ENCODE results near the gene ABCA1. TPM values are rescaled to one million over a fixed set of nuclear protein-coding genes. Genes with fewer than 3 reads are reported as not detected.

Gene ABCA1
- total RNA-seq, 1 experiment from 2014 or later, result 8.9 TPM

- H3K27ac ChIP-seq, result no peak overlapping the region
- no peak for DNase-seq (ENCODE audit: low read depth in 1 of 2, low spot score in 2 of 2)
- no peaks in the 10 kb centered on the region for H3K4me1 ChIP-seq (replicated peaks)
- H3K4me3 ChIP-seq, result no peak overlapping the region
- no peaks in the 10 kb centered on the region for H3K9me3 ChIP-seq (replicated peaks)
- H3K36me3 ChIP-seq, result peaks cover 3% of the 10 kb centered on the region; the same call in 1 of the 2 replicates
- no peaks in the 10 kb centered on the region for H3K27me3 ChIP-seq (replicated peaks)
Measured at GRCh38 chr9:104885818-104886709, 41.9 kb downstream of the ABCA1 start.

GRCh38 chr9:104883169-104883568 is 44.8 kb downstream of the ABCA1 start:
- Histone ChIP-seq H3K27ac (no peak overlapping the region), H3K9me3 (replicated peaks) (no peaks in the 10 kb centered on the region), H3K4me1 (replicated peaks) (peaks cover 12% of the 10 kb centered on the region), H3K4me3 (no peak overlapping the region), H3K27me3 (replicated peaks) (no peaks in the 10 kb centered on the region), H3K36me3 (peaks cover under 1% of the 10 kb centered on the region; the same call in 1 of the 2 replicates)
- DNase-seq (ENCODE audit: low read depth in 1 of 2, low spot score in 2 of 2), result no peak

GRCh38 chr9:104882566-104882965 is 45.4 kb downstream of the ABCA1 start:
- no peak overlapping the region for H3K4me3 ChIP-seq
- DNase-seq (ENCODE audit: low read depth in 1 of 2, low spot score in 2 of 2), result no peak
- H3K27me3 ChIP-seq (replicated peaks), result no peaks in the 10 kb centered on the region
- peaks cover 12% of the 10 kb centered on the region for H3K4me1 ChIP-seq (replicated peaks)
- no peak overlapping the region for H3K27ac ChIP-seq
- no peaks in the 10 kb centered on the region for H3K9me3 ChIP-seq (replicated peaks)
- H3K36me3 ChIP-seq, result no peaks in the 10 kb centered on the region; the same call in 1 of the 2 replicates

GRCh38 chr9:104882086-104882485 is 45.9 kb downstream of the ABCA1 start:
- Histone ChIP-seq H3K4me1 (replicated peaks) (peaks cover 12% of the 10 kb centered on the region), H3K4me3 (no peak overlapping the region), H3K36me3 (no peaks in the 10 kb centered on the region; the same call in 1 of the 2 replicates), H3K27me3 (replicated peaks) (no peaks in the 10 kb centered on the region), H3K9me3 (replicated peaks) (no peaks in the 10 kb centered on the region), H3K27ac (no peak overlapping the region)
- DNase-seq (ENCODE audit: low read depth in 1 of 2, low spot score in 2 of 2), result no peak

- H3K36me3 ChIP-seq, result no peaks in the 10 kb centered on the region; the same call in 1 of the 2 replicates
- H3K9me3 ChIP-seq (replicated peaks), result no peaks in the 10 kb centered on the region
- peaks cover 12% of the 10 kb centered on the region for H3K4me1 ChIP-seq (replicated peaks)
- H3K4me3 ChIP-seq, result no peak overlapping the region
- no peaks in the 10 kb centered on the region for H3K27me3 ChIP-seq (replicated peaks)
- H3K27ac ChIP-seq, result peak overlapping the region; percentile 73
- no peak for DNase-seq (ENCODE audit: low read depth in 1 of 2, low spot score in 2 of 2)
Measured at GRCh38 chr9:104879555-104880309, 48.2 kb downstream of the ABCA1 start.

- no peak overlapping the region for H3K27ac ChIP-seq
- H3K36me3 ChIP-seq, result no peaks in the 10 kb centered on the region; the same call in 1 of the 2 replicates
- H3K27me3 ChIP-seq (replicated peaks), result no peaks in the 10 kb centered on the region
- no peaks in the 10 kb centered on the region for H3K9me3 ChIP-seq (replicated peaks)
- H3K4me1 ChIP-seq (replicated peaks), result peaks cover 39% of the 10 kb centered on the region
- no peak for DNase-seq (ENCODE audit: low read depth in 1 of 2, low spot score in 2 of 2)
- H3K4me3 ChIP-seq, result no peak overlapping the region
Measured at GRCh38 chr9:104876587-104876986, 51.4 kb downstream of the ABCA1 start.

GRCh38 chr9:104875897-104876296 is 52.1 kb downstream of the ABCA1 start:
- no peaks in the 10 kb centered on the region; the same call in 1 of the 2 replicates for H3K36me3 ChIP-seq
- H3K9me3 ChIP-seq (replicated peaks), result no peaks in the 10 kb centered on the region
- DNase-seq (ENCODE audit: low read depth in 1 of 2, low spot score in 2 of 2), result no peak

GRCh38 chr9:104875320-104875719 is 52.6 kb downstream of the ABCA1 start:
- Histone ChIP-seq H3K9me3 (replicated peaks) (no peaks in the 10 kb centered on the region), H3K4me1 (replicated peaks) (peaks cover 49% of the 10 kb centered on the region), H3K27ac (no peak overlapping the region), H3K4me3 (no peak overlapping the region), H3K36me3 (no peaks in the 10 kb centered on the region; the same call in 1 of the 2 replicates), H3K27me3 (replicated peaks) (no peaks in the 10 kb centered on the region)
- DNase-seq (ENCODE audit: low read depth in 1 of 2, low spot score in 2 of 2), result no peak

More at GRCh38 chr9:104875897-104876296, 52.1 kb downstream of the ABCA1 start:
- Histone ChIP-seq H3K4me3 (no peak overlapping the region), H3K27ac (no peak overlapping the region), H3K4me1 (replicated peaks) (peaks cover 46% of the 10 kb centered on the region), H3K27me3 (replicated peaks) (no peaks in the 10 kb centered on the region)

- peaks cover 56% of the 10 kb centered on the region for H3K4me1 ChIP-seq (replicated peaks)
- no peak for DNase-seq (ENCODE audit: low read depth in 1 of 2, low spot score in 2 of 2)
Measured at GRCh38 chr9:104873489-104873850, 54.5 kb downstream of the ABCA1 start.

GRCh38 chr9:104872656-104873488 is 55.1 kb downstream of the ABCA1 start:
- Histone ChIP-seq H3K27ac (peak overlapping the region; percentile 93), H3K9me3 (replicated peaks) (no peaks in the 10 kb centered on the region), H3K36me3 (no peaks in the 10 kb centered on the region), H3K4me3 (no peak overlapping the region), H3K27me3 (replicated peaks) (no peaks in the 10 kb centered on the region), H3K4me1 (replicated peaks) (peaks cover 60% of the 10 kb centered on the region)
- peak; percentile 83 to 90 for DNase-seq (ENCODE audit: low read depth in 1 of 2, low spot score in 2 of 2)

More at GRCh38 chr9:104873489-104873850, 54.5 kb downstream of the ABCA1 start:
- Histone ChIP-seq H3K36me3 (no peaks in the 10 kb centered on the region), H3K27ac (peak overlapping the region; percentile 93), H3K9me3 (replicated peaks) (no peaks in the 10 kb centered on the region), H3K4me3 (no peak overlapping the region), H3K27me3 (replicated peaks) (no peaks in the 10 kb centered on the region)

- no peaks in the 10 kb centered on the region for H3K27me3 ChIP-seq (replicated peaks)
- H3K4me3 ChIP-seq, result no peak overlapping the region
- no peak for DNase-seq (ENCODE audit: low read depth in 1 of 2, low spot score in 2 of 2)
- H3K4me1 ChIP-seq (replicated peaks), result peaks cover 60% of the 10 kb centered on the region
- no peaks in the 10 kb centered on the region for H3K9me3 ChIP-seq (replicated peaks)
- H3K27ac ChIP-seq, result peak overlapping the region; percentile 93
- no peaks in the 10 kb centered on the region for H3K36me3 ChIP-seq
Measured at GRCh38 chr9:104871961-104872527, 55.9 kb downstream of the ABCA1 start.

GRCh38 chr9:104869811-104870210 is 58.1 kb downstream of the ABCA1 start:
- peaks cover 79% of the 10 kb centered on the region for H3K4me1 ChIP-seq (replicated peaks)
- H3K9me3 ChIP-seq (replicated peaks), result no peaks in the 10 kb centered on the region
- no peak overlapping the region for H3K4me3 ChIP-seq
- DNase-seq (ENCODE audit: low read depth in 1 of 2, low spot score in 2 of 2), result no peak
- H3K36me3 ChIP-seq, result no peaks in the 10 kb centered on the region
- H3K27me3 ChIP-seq (replicated peaks), result no peaks in the 10 kb centered on the region
- H3K27ac ChIP-seq, result peak overlapping the region; percentile 30
